Measurements from ENCODE around the gene ETS2. TPM values are rescaled to one million over a fixed set of nuclear protein-coding genes. Genes with fewer than 3 reads are reported as not detected.
"Not testable (repeated sequence)": the region's sequence is repeated elsewhere in the genome, so short reads cannot be mapped to it uniquely, and the experiment has no call there.

The ETS2 gene
- total RNA-seq, 1 experiment from 2014 or later: 20.4 TPM

DNA sequence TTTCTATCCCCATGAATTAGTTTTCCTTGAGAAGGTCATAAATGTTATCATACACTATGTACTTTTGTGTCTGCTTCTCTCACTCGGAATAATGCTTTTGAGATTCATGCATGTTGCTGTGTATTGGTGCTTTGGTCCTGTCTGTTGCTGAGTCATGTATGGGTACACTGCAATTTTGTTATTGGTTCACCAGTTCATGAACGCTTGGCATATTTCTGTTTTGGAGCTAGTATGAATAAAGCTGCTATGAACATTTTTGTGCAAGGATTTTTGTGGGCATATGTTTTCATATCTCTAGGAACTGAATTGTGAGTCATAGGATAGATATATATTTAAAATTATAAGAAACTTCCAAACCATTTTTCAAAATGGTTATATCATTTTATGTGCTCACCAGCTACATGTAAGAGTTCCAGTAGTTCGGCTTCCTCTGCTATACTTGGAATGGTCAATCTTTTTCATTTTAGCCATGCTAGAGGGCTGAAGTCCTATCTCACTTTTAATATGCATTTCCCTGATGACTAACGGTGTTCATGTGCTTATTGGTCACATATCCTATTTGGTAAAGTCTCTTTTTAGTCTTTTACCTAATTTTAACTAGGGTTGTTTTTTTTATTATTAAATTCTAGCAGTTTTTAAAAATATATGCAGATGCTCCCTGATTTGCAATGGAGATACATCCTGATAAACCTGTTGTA, 38.2 kb downstream of the ETS2 start:
- ChIA-PET POLR2A (no interaction called here), CTCF (no interaction called here)
- H3K27me3 Mint-ChIP-seq (ENCODE audit: insufficient read depth, unreplicated experiment): no peaks in the 10 kb centered on the region
- intact Hi-C loops (cut with micrococcal nuclease; ENCODE audit: unreplicated experiment): no loop called here
- Histone ChIP-seq H3K27me3 (replicated peaks; ENCODE audit: control insufficient read depth, insufficient read depth, low read length) (no peaks in the 10 kb centered on the region), H3K9me3 (no peaks in the 10 kb centered on the region), H3K36me3 (ENCODE audit: control insufficient read depth, insufficient read depth, low read length) (no peaks in the 10 kb centered on the region), H3K4me1 (no peaks in the 10 kb centered on the region), H3K4me3 (ENCODE audit: low read depth, low read length) (no peak overlapping the region)
- H3K9me3 Mint-ChIP-seq (ENCODE audit: unreplicated experiment): no peaks in the 10 kb centered on the region
- H3K36me3 Mint-ChIP-seq (ENCODE audit: insufficient read depth, unreplicated experiment): no peaks in the 10 kb centered on the region
- H3K27ac Mint-ChIP-seq (ENCODE audit: unreplicated experiment): no peak overlapping the region
- no peaks in the 10 kb centered on the region for H3K4me1 Mint-ChIP-seq (ENCODE audit: low read depth, unreplicated experiment)
- TF ChIP-seq, protein P1, sequence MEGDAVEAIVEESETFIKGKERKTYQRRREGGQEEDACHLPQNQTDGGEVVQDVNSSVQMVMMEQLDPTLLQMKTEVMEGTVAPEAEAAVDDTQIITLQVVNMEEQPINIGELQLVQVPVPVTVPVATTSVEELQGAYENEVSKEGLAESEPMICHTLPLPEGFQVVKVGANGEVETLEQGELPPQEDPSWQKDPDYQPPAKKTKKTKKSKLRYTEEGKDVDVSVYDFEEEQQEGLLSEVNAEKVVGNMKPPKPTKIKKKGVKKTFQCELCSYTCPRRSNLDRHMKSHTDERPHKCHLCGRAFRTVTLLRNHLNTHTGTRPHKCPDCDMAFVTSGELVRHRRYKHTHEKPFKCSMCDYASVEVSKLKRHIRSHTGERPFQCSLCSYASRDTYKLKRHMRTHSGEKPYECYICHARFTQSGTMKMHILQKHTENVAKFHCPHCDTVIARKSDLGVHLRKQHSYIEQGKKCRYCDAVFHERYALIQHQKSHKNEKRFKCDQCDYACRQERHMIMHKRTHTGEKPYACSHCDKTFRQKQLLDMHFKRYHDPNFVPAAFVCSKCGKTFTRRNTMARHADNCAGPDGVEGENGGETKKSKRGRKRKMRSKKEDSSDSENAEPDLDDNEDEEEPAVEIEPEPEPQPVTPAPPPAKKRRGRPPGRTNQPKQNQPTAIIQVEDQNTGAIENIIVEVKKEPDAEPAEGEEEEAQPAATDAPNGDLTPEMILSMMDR (IDR thresholded peaks at IDR 0.05; ENCODE audit: insufficient read depth in 1 of 2, low read depth in 1 of 2, low read length in 1 of 2, severe bottlenecking in 1 of 2, unreplicated experiment in 1 of 2): no peak
- BruUV-seq (replicated peaks): no TSS peak
- H3K4me3 Mint-ChIP-seq (ENCODE audit: unreplicated experiment): no peak overlapping the region
- no peak for DNase-seq

DNA sequence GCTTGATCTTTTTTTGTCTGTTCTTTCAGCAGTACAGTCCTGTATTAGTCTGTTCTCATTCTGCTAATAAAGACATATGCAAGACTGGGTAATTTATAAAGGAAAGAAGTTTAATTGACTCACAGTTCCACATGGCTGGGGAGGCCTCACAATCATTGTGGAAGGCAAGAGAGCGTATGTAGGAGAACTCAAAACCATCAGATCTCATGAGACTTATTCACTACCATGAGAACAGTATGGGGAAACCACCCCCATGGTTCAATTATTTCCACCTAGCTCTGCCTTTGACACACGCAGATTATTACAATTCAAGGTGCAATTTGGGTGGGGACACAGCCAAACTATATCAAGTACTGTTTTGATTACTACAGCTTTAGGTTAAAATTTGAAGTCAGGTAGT, 39.6 kb downstream of the ETS2 start:
- H3K4me1 Mint-ChIP-seq (ENCODE audit: low read depth, unreplicated experiment); H3K4me3 ChIP-seq (ENCODE audit: low read depth, low read length); H3K9me3 Mint-ChIP-seq (ENCODE audit: unreplicated experiment); CTCF ChIA-PET; H3K4me1 ChIP-seq; H3K27me3 ChIP-seq (replicated peaks; ENCODE audit: control insufficient read depth, insufficient read depth, low read length); intact Hi-C loops (cut with micrococcal nuclease; ENCODE audit: unreplicated experiment); H3K9me3 ChIP-seq; H3K27ac Mint-ChIP-seq (ENCODE audit: unreplicated experiment); H3K27me3 Mint-ChIP-seq (ENCODE audit: insufficient read depth, unreplicated experiment); DNase-seq; H3K36me3 Mint-ChIP-seq (ENCODE audit: insufficient read depth, unreplicated experiment); BruUV-seq (replicated peaks); H3K4me3 Mint-ChIP-seq (ENCODE audit: unreplicated experiment); POLR2A ChIA-PET; H3K36me3 ChIP-seq (ENCODE audit: control insufficient read depth, insufficient read depth, low read length): not testable (repeated sequence)

DNA sequence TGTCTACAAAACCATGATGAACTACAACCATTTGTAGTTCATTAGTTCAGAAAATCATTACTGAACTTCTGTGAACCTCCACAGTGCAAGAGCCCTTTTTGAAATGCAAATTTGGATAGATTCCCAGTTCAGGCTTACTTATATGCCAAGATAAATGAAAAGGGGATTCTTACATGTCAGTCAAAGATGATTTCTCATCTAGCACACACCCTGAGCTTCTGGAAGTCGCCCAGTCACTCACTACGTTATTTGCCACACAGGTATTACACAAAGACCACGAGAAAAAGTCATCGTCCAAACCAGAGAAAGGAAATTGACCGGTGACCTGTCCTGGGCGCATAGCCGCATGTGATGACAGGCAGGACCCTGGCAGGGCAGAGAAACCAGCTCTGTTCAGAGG, 41.8 kb downstream of the ETS2 start:
- H3K4me1 ChIP-seq: no peaks in the 10 kb centered on the region
- intact Hi-C loops (cut with micrococcal nuclease; ENCODE audit: unreplicated experiment): no loop called here
- no peak overlapping the region for H3K27ac Mint-ChIP-seq (ENCODE audit: unreplicated experiment)
- ChIA-PET POLR2A (no interaction called here), CTCF (no interaction called here)
- no peaks in the 10 kb centered on the region for H3K27me3 ChIP-seq (replicated peaks; ENCODE audit: control insufficient read depth, insufficient read depth, low read length)
- TF ChIP-seq, protein P1 (IDR thresholded peaks at IDR 0.05; ENCODE audit: insufficient read depth in 1 of 2, low read depth in 1 of 2, low read length in 1 of 2, severe bottlenecking in 1 of 2, unreplicated experiment in 1 of 2): no peak
- H3K9me3 Mint-ChIP-seq (ENCODE audit: unreplicated experiment): no peaks in the 10 kb centered on the region
- H3K4me3 ChIP-seq (ENCODE audit: low read depth, low read length): no peak overlapping the region
- no TSS peak for BruUV-seq (replicated peaks)
- DNase-seq: no peak
- no peaks in the 10 kb centered on the region for H3K36me3 Mint-ChIP-seq (ENCODE audit: insufficient read depth, unreplicated experiment)
- no peaks in the 10 kb centered on the region for H3K27me3 Mint-ChIP-seq (ENCODE audit: insufficient read depth, unreplicated experiment)
- H3K4me3 Mint-ChIP-seq (ENCODE audit: unreplicated experiment): no peak overlapping the region
- H3K9me3 ChIP-seq: no peaks in the 10 kb centered on the region
- H3K4me1 Mint-ChIP-seq (ENCODE audit: low read depth, unreplicated experiment): no peaks in the 10 kb centered on the region
- H3K36me3 ChIP-seq (ENCODE audit: control insufficient read depth, insufficient read depth, low read length): no peaks in the 10 kb centered on the region

DNA sequence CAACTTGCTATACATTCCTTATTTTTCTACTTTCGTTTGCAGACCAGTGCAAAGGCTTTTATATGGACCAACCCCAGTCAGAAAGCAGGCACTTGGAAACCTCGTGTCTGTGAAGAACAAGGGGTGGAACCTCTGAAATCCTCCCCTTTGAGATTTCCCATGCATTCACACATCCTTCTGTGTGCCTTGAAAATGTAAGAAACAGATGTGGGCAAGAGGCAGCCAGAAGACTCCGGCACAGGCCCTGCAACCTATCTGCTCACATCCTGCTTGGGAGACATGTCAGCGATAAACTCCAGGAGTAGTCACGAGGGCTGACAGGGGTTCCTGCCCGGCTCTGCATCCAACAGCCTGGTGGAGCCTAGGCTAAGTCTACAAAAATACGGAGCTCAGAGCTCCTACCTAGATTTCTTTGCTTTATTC, 42.5 kb downstream of the ETS2 start:
- BruUV-seq (replicated peaks): no TSS peak
- Mint-ChIP-seq H3K27ac (ENCODE audit: unreplicated experiment) (no peak overlapping the region), H3K4me3 (ENCODE audit: unreplicated experiment) (no peak overlapping the region), H3K4me1 (ENCODE audit: low read depth, unreplicated experiment) (no peaks in the 10 kb centered on the region), H3K27me3 (ENCODE audit: insufficient read depth, unreplicated experiment) (no peaks in the 10 kb centered on the region), H3K9me3 (ENCODE audit: unreplicated experiment) (no peaks in the 10 kb centered on the region), H3K36me3 (ENCODE audit: insufficient read depth, unreplicated experiment) (no peaks in the 10 kb centered on the region)
- TF ChIP-seq, protein P1 (IDR thresholded peaks at IDR 0.05; ENCODE audit: insufficient read depth in 1 of 2, low read depth in 1 of 2, low read length in 1 of 2, severe bottlenecking in 1 of 2, unreplicated experiment in 1 of 2): no peak
- ChIA-PET CTCF (no interaction called here), POLR2A (no interaction called here)
- H3K4me1 ChIP-seq: no peaks in the 10 kb centered on the region
- no peaks in the 10 kb centered on the region for H3K9me3 ChIP-seq
- DNase-seq: no peak
- H3K4me3 ChIP-seq (ENCODE audit: low read depth, low read length): no peak overlapping the region
- H3K27me3 ChIP-seq (replicated peaks; ENCODE audit: control insufficient read depth, insufficient read depth, low read length): no peaks in the 10 kb centered on the region
- no peaks in the 10 kb centered on the region for H3K36me3 ChIP-seq (ENCODE audit: control insufficient read depth, insufficient read depth, low read length)
- intact Hi-C loops (cut with micrococcal nuclease; ENCODE audit: unreplicated experiment): no loop called here

Data from Caco-2 (cell line).